ELR (cell line): ENCODE measurements around the gene CABLES2.

ENCODE experiments used
- DNase-seq: peaks from one replicate; pipeline ENCODE4 v3.0.0-alpha.2; 2015; ENCODE audit warnings: low read depth

Gene CABLES2, protein sequence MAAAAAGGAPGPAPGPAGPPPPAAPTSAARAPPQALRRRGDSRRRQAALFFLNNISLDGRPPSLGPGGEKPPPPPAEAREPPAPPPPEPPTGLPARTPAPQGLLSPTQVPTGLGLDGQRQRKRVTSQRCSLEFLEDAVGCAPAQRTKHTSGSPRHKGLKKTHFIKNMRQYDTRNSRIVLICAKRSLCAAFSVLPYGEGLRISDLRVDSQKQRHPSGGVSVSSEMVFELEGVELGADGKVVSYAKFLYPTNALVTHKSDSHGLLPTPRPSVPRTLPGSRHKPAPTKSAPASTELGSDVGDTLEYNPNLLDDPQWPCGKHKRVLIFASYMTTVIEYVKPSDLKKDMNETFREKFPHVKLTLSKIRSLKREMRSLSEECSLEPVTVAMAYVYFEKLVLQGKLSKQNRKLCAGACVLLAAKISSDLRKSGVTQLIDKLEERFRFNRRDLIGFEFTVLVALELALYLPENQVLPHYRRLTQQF

DNA sequence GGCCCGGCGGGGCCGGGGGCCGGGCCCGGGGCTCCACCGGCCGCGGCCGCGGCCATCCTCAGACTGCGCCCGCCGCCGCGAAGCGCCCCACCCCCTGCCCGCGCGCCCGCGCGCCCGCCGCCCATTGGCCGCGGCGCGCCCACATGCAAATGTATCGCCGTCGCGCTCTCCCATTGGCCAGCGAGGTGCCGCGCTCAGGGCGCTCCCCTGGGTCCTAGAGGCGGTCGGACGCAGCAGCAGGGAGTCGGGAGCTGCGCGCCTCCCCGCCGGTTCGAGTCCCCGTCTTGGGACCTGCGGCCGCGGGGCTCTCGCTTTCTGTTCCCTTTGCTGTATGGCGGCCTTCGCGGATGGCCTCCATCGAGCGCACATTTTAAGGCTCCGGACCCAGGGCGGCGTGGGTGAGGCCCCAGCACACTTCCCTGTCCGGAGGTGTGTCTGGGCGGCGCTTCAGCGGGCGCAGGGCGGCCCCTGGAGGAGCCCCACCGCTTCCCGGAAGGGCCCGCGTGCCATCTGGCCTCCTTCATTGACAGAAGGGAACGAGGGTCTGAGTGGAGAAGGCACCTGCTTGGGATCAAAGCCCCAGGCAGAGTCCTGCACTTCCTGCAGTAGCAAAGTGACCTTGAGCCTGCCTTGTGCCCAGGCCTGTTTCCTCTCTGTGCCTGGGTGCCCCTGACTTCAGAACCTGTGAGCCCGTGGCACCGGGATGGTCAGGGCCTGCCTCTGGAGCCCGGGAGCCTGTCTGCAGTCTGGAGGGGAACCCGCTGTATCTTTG, at the start of gene CABLES2:
CABLES2 (minus strand) TSS at position 65 of the 772 bp plus-strand sequence; CDS start at position 56, 9 bp downstream.
- DNase-seq = peak; percentile 97

DNA sequence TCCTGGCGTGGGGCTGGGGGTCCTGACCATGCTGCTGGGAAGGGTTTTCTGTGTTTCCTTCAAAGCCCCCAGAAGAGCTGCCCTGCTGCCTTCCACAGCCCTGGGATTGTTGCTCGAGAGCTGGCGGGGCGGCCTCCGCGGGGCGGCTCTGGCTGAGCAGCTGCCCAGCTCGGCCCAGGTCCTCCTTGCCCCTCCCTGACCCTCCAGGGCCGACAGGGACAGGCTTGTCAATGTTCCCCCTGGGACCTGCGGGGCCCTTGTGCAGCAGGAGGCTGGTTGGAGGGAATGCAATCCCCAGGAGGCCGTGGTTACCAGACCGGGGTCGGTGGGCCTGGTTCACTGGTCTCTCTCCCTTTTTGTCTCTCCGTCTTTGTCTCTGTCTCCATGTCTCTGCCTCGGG, 48.8 kb upstream of the CABLES2 start:
- DNase-seq = no peak

DNA sequence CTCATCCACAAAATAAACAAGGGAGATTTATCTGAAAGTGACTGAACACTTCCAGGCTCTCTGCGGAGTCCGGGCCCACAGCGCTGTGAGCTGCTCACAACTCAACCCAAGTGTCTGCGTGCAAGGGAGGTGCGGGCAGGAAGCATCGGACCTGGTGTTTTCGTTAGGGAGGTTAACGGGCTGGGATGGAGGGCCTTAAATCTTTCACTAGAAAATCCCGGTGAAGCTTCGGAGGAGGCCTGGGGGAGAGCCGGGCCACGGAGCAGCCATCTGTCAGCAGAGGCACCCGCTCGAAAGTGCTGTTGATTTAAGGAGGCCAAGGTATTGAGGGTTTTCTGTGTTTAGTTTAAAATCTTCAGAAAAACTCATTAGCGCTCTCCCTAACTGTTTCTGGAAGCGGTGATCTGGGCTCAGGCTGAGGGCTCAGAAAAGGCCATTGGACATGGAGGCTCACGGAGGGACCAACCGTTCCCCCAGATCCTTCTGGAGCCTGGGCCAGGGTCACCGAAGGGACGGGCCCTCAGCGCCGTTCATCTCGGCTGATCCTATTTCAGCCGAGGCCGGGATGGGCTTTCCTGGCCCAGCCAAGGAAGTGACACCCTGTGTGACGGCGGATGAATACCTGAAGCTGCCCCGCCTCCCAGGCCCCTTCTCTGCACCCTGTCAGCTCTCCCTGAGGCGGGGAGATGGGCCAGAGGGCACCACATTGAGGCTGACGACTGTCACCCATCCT, 48.0 kb upstream of the CABLES2 start:
- no peak for DNase-seq

DNA sequence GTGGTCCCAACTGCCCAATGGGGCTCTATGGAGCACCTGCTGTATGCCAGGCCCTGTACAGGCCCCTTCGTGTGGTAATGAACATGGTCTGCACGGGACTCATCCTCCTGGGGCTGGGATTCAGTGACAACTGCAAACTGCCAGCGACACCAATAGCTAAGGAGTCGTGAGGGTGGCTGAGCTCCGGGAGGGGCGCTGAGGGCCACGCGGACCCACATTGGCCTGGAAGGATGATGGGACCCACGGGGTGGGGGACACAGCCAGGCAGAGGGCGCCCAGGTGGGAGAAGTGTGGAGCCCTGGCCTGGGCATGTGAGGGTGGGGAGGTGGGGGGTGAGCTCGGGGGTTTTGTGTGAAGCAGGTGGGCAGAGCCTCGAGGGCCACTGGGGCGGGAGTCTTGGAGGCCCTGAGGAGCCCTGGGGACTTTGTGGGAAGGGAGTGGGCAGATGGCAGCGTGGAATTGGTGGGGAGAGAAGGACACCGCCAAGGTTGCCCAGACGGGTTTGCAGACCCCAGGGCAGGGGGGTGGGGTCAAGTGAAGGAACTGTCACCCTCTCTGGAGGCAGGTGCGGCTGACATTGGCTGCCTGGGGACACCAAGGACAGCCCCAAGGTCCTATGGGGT, 46.2 kb upstream of the CABLES2 start:
- no peak for DNase-seq

DNA sequence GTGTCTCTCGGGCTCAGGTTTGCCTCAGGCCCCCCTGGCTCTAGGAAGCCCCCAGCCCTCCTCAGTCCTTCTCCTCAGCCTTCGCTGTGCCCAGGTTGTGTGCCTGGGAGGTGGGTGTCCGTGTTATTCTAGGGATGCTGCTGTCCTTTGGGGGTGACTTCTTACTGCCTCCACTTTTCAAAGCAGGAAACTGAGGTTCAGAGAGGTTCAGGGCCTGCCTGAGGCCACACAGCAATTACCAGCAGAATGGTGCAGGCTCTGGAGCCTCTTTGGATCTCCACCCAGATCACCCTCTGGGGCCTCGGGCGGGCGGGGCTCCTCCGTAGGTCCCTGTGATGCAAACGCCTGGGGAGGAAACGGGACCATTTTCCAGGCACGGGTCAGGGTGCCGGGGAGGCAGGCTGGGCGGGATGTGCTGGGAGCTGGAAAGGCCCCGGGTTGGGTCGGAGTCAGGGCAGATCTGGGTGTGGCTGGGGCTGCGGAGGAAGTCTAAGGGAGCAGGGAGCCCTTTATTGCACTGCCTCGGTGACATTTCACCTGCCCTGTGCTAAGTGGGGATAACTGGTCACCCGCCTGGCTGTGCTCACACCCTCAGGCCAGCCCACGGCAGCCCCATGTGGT, 45.5 kb upstream of the CABLES2 start:
- no peak for DNase-seq

DNA sequence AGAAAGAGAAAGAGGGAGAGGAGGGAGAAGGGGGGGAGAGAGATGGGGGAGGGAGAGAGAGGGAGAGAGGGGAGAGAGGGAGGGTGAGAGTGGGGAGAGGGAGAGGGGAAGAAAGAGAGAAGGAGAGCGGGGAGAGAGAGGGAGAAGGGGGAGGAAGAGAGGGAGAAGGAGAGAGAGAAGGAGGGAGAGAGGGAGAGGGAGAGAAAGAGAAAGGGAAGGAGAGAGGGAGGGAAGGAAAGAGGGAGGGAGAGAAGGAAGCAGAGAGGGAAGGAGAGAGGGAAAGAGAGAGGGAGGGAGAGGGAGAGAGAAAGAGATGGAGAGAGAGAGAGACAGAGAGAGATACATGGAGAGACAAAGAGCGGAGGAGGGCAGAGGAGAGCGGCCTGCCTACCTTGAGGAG, 44.9 kb upstream of the CABLES2 start:
- no peak for DNase-seq

DNA sequence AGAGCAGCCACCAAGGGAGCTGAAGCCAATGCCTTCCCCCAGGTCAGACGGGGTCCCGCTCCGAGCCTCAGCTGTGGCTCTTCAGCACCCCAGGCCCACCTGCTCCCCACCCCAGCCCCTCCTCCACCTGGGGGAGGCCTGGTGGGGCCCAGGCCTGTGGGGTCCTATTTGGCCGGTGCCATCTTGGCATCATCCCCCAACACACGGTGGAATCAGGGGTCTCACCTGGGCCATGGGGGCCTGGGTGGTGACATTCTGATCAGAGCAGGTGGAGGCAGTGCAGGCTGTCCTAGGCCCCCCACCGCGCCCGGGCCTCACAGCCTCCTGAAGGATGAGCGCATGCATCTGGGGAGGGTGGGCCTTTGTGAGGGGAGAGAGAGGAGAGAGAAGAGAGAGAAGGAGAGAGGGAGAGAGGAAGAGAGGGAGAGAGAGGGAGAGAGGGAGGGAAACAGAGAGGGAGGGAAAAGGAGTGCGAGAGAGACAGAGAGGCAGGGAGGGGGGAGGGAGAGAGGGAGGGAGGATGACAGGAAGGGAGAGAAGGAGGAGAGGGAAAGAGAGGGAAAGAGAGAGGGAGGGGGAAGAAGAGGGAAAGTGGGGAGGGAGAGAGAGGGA, 44.2 kb upstream of the CABLES2 start:
- DNase-seq = no peak

DNA sequence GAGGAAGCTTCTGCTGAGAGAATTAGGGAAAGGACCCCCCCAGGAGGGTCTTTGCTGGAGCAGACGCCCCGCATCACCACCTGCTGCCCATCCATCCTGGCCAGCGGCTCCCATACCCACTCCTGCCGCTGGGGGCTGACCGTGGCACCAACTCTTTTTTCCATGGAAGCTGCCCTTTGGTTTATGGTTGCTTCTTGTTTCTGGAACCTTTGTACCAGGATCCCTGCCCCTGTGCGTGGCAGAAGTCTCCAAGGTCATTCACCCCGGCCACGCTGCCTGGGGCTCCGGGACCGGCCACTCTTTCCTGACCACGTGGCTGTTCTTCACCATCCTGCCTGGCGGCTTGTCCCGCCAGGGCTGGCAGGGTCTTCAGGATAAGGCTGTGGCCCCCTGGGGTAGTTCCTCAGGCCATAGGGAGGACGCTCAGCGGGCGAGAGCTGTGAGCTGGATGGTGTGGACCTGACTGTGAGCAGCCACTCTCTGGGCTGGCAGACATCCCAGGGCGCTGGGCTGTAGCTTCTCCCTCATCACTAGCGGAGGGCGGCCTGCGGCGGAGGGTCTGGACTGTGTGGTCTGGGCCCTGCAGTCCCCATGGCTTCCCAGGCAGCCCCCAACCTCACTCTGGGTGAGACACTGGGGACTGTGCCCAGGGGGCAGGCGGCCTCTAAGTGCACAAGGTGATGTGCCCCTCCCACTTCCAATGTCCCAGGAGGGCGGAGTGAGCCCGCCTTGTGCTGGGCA, 43.0 kb upstream of the CABLES2 start:
- DNase-seq = no peak

DNA sequence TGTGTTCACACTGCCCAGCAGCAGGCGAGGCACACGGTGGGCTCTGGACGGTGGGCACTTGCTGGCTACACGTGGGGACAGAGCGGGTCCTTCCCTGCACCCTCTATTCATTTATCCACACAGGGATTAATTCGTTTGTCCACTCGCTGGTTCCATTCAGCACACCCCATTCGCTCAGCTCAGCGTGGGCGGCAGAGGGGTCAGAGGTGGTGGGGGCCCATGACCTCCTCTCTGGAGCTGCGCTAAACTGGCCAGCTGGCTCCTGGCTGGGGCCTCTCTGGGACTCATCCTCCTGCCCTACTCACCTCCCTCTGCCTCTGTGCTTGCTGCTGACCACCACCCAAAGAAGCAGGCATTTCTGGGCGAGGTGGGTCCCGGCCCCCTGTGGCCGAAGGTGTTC, 41.7 kb upstream of the CABLES2 start:
- DNase-seq = no peak

DNA sequence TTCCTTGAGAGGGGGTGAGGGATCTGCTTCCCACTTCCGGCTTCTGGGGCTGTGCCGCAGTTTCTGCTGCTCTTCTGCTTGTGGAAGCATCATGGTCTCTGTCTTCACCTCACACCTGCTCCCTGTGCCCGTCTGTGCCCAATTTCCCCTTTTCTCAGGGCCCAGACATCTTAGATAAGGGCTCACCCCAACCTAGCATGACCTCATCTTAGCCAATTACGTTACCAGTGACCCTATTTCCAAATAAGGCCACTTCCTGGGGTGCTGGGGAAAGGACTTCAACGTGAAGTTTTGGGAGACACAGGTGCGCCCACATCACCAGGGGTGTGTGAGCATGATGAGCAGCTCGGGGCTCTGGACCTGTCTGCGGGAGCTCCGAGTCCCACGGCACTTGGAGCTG, 41.0 kb upstream of the CABLES2 start:
- no peak for DNase-seq

DNA sequence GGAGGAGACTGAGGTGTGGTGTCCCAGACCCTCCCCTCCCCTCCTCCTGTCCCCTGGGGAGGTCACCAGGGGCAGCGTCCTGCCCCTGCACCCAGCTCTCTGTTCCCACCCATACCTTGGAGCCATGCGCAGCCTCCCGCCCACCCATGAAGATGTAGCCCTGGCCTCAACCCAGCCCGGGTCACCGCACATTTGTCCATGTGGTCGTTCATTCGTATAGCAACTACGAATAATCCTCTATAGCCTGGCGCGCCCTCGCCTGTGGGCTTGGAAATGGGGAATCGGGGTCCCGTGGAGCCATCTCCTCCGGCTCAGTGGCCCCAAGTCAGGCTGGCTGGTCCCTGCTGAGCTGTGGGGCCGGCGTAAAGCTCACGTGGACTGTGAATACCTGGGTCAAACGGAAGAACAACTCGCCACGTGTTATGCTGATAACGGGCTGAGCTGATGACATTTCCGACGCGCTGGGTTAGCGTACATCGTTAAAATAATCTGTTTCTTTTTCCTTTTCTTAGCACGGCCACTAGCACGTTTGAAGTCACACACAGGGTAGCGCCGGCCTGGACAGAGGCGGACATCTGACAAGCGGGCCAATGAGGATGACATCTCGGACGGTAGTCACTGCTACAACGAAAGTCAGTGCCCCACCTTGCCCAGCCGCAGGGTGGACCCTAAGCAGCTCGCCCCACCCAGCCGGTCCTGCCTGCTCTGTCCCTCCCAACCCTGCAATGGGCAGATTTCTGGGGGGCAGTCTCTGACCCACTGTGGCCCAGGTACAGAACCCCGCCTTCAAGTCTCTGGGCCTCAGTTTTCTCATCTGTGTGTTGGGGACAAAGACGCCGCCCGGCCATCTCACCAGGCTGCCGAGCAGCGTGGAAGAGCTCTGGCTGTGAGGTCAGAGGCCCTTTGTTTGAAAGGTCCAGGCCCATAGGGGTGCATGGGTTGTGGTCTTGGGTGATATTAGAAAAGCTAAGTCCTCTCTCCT, 40.1 kb upstream of the CABLES2 start:
- no peak for DNase-seq

DNA sequence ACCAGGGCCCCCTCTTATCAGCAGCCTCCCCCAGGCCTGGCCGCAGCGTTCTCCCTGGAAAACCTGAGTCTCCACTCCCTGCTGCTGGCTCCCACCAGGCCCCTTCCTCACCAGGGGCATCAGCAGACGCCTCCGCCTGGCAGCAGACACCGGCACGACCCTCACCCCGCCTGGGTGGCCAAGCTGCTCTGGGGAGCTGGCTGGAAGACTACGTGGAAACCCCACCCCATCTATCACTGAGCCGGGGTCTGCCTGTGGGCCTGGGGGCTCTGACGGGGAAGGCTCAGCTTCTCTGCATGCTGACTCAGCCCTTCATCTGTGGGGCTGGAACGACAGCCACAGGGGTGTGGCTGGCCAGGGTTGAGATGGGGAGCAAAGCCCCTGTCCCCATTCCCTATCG, 39.4 kb upstream of the CABLES2 start:
- DNase-seq = no peak

DNA sequence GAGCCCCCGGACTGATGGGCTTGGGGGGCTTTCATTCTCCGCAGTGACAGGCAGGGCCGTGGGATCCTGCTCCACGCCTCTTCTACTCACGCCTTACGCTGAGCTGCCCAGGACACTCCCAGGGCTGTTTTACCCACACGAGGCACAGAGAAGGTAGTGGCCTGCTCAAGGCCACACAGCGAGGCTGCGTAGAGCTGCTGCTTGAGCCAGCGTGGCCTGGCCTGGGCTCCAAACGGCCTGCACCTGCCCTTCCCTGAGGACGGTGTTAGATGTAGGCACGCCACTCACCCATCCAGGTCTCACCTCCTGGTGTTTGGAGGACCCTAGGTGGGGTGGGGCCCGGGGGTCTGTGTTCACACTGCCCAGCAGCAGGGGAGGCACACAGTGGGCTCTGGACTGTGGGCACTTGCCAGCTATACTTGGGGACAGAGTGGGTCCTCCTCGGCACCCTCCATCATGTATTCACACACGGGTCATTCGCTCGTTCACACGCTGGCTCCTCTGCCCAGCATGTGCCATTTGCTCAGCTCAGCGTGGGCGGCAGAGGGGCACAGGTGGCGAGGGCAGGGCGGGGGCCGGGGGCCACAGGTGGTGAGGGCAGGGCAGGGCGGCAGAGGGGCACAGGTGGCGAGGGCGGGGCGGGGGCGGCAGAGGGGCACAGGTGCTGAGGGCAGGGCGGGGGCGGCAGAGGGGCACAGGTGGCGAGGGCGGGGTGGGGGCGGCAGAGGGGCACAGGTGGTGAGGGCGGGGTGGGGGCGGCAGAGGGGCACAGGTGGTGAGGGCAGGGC, 38.7 kb upstream of the CABLES2 start:
- DNase-seq = no peak

DNA sequence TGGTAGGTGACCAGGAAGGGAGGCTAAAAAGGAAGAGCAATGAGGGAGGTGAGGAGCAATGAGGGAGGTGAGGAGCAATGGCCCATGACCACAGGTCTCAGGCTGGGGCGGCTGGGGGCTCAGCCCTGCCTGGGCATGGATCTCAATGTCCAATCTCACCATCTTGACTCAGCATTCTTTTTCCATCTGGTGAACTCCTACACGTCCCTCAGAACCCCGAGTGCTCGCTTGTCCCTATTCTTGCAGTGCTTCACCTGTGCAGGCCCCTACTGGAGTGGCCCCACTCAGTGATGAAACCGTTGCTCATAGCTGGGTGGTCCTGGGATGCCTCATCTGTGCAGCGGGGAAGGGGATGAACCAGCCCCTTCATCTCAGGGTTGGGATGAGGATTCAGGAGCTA, 37.2 kb upstream of the CABLES2 start:
- no peak for DNase-seq

DNA sequence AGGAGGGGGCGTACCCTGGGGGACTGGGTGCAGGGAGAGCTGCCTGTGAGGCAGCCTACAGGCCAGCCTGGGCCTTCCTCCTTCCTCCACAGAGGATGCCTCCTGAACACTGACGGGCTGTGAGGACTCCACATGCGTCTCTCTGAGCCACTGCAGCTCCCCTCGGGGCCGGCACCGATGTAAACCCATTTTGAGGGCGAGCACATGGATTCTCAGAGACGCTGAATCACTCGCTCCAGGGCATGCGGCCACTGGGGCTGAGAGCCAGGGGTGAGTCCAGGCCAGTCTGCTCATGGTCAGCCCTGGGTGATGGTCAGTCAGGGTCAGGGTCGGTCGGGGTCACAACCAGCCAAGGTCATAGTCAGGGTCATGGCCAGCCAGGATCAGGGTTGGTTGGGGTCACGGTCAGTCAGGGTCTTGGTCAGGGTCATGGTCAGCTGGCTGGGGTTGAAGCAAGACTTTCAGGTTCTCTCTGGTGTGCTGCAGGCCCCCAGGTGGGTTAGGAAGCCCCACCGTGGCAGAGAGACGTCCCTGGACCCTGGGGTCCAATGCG, 35.0 kb upstream of the CABLES2 start:
- peak; percentile 73 for DNase-seq

DNA sequence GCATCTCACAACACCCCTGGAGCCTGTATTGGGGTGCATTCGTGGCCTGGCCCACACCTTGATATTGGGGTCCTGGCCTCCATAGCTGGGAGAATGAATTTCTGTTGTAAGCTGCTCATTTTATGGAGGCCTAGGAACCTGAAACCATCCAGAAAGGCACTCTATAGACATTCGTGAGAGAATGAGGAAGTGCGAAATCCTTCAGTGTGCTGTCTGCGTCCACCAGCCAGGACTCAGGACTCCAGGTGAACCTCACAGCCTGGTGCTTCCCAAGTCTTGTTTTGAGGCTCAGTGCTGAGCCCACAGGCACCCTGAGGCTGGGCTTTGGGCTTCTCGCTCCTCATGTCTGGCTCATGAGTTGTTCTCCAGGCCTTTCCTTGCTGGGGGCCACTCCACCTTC, 32.1 kb upstream of the CABLES2 start:
- DNase-seq = no peak

DNA sequence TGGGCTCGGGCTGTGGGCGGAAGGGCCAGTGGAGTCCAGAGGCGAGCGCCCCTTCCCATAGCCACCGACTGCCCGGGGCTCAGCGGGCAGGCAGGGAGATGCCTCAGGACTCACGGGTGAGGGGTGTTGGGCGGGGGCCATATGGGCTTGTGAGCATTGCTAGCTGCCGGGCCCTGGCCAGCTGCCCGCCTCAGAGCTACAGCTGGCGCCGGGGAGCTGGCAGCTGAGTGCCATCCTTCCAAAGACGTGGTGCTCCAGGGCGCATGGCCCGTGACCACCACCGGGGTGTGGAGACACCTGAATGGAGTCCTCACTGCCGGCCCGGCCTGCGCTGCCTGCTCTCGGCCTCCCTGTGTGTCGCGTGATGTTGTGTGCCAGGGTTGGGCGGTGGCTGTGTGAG, 30.8 kb upstream of the CABLES2 start:
- no peak for DNase-seq

DNA sequence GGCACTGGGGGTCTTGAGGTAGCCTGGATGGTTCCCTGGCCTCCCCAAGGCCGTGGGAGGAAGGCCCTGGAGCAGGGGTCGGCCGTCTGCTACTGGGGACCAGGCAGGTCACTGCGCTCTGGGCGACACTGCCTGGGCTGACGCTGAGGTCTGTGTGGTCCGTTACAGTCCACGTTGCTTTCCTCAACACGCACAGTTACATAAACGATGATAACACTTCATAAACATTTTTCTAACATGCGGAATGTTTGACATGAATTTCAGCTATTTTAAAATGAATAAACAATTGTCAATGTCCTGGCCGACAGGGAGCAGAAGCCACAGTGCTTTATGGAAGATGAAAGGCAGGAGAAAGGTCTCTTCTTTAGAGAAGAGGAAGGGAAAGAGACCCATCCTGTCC, 30.4 kb upstream of the CABLES2 start:
- no peak for DNase-seq
